ENCODE measurements around the gene SLC27A1. TPM values are rescaled to one million over a fixed set of nuclear protein-coding genes. Genes with fewer than 3 reads are reported as not detected.
A peak's percentile ranks its signal among the peaks of the same experiment; 100 is the strongest.

SLC27A1 gene
- total RNA-seq, 1 experiment from 2014 or later, result 8.6 TPM

DNA sequence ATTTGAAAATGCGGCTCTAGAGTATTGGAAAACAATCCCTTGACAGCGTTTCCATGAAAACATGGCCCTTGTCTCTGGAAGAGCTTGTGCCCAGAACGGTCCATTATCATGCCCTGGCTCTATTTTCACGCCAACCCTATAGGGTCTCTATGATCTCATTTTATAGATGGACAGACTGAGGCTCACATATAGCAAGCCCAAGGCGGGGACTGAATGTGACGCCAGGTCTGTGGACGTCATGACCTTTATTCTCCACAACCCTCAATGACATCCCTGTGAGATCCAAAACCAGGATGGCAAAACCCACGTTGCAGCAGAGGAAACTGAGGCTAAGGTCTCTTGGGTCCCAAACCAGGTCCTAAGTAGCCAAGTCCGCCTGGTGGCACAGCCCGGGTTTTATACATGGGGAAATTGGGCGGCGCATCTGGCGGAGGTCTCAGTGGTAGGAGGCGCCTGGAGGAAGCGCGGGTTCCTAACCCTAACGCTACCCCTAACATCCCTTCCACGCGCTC lies 84.7 kb downstream of the SLC27A1 start:
- Mint-ChIP-seq H3K27ac (no peak overlapping the region), H3K9me3 (no peaks in the 10 kb centered on the region), H3K36me3 (peaks cover 8% of the 10 kb centered on the region), H3K4me3 (peak overlapping the region; percentile 69), H3K27me3 (ENCODE audit: low read depth) (no peaks in the 10 kb centered on the region; the same call in 1 of the 2 replicates), H3K4me1 (peaks cover 17% of the 10 kb centered on the region)
- ATAC-seq (no peak), DNase-seq (ENCODE audit: low spot score) (no peak)
- POLR2A ChIA-PET, result no interaction called here
- CTCF ChIA-PET, result interaction anchor here (0.7 to 2.9 kb wide), 3 partner anchors 21 to 52 kb away, joined by 3 to 13 read pairs (median 8); no protein-coding TSS in a partner anchor
- TF ChIP-seq, protein P1, sequence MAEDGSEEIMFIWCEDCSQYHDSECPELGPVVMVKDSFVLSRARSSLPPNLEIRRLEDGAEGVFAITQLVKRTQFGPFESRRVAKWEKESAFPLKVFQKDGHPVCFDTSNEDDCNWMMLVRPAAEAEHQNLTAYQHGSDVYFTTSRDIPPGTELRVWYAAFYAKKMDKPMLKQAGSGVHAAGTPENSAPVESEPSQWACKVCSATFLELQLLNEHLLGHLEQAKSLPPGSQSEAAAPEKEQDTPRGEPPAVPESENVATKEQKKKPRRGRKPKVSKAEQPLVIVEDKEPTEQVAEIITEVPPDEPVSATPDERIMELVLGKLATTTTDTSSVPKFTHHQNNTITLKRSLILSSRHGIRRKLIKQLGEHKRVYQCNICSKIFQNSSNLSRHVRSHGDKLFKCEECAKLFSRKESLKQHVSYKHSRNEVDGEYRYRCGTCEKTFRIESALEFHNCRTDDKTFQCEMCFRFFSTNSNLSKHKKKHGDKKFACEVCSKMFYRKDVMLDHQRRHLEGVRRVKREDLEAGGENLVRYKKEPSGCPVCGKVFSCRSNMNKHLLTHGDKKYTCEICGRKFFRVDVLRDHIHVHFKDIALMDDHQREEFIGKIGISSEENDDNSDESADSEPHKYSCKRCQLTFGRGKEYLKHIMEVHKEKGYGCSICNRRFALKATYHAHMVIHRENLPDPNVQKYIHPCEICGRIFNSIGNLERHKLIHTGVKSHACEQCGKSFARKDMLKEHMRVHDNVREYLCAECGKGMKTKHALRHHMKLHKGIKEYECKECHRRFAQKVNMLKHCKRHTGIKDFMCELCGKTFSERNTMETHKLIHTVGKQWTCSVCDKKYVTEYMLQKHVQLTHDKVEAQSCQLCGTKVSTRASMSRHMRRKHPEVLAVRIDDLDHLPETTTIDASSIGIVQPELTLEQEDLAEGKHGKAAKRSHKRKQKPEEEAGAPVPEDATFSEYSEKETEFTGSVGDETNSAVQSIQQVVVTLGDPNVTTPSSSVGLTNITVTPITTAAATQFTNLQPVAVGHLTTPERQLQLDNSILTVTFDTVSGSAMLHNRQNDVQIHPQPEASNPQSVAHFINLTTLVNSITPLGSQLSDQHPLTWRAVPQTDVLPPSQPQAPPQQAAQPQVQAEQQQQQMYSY (CRISPR knock-in tag; IDR thresholded peaks at IDR 0.05), result peak; percentile 85
- TF ChIP-seq ZNF671 (CRISPR knock-in tag; IDR thresholded peaks at IDR 0.05) (0 out of 2 replicates have a peak, but pooled peaks have one; percentile 29), CREB1 (CRISPR knock-in tag; IDR thresholded peaks at IDR 0.05) (no peak)

DNA sequence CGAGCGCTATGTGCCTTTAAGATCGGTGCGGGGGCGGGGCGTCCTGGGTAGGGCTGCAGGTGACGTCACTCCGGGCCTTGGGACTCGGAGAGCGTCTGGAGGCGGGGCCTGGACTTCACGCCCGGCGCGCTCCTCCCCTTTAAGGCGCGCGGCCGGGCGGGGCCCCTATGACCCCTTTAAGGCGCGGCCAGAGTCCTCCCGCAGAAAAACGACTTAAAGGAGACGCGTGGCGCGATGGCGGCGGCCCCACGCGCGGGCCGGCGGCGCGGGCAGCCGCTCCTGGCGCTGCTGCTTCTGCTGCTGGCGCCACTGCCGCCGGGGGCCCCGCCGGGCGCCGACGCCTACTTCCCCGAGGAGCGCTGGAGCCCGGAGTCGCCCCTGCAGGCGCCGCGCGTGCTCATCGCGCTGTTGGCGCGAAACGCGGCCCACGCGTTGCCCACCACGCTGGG lies 85.2 kb downstream of the SLC27A1 start, which contains the start of gene COLGALT1:
TSS of gene COLGALT1 (plus strand) at position 170 of the 449 bp plus-strand sequence. CDS start at position 235, 65 bp downstream.
- peak; percentile 99 for DNase-seq (ENCODE audit: low spot score)
- TF ChIP-seq SP1 (CRISPR knock-in tag; conservative IDR thresholded peaks at IDR 0.05) (peak; percentile 93), ZNF671 (CRISPR knock-in tag; IDR thresholded peaks at IDR 0.05) (no peak), ESRRA (CRISPR knock-in tag; IDR thresholded peaks at IDR 0.05; ENCODE audit: borderline replicate concordance) (no peak), FOXP1 (CRISPR knock-in tag; IDR thresholded peaks at IDR 0.05; ENCODE audit: borderline replicate concordance) (no peak)
- TF ChIP-seq, protein P2, sequence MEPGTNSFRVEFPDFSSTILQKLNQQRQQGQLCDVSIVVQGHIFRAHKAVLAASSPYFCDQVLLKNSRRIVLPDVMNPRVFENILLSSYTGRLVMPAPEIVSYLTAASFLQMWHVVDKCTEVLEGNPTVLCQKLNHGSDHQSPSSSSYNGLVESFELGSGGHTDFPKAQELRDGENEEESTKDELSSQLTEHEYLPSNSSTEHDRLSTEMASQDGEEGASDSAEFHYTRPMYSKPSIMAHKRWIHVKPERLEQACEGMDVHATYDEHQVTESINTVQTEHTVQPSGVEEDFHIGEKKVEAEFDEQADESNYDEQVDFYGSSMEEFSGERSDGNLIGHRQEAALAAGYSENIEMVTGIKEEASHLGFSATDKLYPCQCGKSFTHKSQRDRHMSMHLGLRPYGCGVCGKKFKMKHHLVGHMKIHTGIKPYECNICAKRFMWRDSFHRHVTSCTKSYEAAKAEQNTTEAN (CRISPR knock-in tag; IDR thresholded peaks at IDR 0.05), result no peak
- TF ChIP-seq, protein P3, sequence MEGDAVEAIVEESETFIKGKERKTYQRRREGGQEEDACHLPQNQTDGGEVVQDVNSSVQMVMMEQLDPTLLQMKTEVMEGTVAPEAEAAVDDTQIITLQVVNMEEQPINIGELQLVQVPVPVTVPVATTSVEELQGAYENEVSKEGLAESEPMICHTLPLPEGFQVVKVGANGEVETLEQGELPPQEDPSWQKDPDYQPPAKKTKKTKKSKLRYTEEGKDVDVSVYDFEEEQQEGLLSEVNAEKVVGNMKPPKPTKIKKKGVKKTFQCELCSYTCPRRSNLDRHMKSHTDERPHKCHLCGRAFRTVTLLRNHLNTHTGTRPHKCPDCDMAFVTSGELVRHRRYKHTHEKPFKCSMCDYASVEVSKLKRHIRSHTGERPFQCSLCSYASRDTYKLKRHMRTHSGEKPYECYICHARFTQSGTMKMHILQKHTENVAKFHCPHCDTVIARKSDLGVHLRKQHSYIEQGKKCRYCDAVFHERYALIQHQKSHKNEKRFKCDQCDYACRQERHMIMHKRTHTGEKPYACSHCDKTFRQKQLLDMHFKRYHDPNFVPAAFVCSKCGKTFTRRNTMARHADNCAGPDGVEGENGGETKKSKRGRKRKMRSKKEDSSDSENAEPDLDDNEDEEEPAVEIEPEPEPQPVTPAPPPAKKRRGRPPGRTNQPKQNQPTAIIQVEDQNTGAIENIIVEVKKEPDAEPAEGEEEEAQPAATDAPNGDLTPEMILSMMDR (IDR thresholded peaks at IDR 0.05), result no peak
- TF ChIP-seq, protein P4, sequence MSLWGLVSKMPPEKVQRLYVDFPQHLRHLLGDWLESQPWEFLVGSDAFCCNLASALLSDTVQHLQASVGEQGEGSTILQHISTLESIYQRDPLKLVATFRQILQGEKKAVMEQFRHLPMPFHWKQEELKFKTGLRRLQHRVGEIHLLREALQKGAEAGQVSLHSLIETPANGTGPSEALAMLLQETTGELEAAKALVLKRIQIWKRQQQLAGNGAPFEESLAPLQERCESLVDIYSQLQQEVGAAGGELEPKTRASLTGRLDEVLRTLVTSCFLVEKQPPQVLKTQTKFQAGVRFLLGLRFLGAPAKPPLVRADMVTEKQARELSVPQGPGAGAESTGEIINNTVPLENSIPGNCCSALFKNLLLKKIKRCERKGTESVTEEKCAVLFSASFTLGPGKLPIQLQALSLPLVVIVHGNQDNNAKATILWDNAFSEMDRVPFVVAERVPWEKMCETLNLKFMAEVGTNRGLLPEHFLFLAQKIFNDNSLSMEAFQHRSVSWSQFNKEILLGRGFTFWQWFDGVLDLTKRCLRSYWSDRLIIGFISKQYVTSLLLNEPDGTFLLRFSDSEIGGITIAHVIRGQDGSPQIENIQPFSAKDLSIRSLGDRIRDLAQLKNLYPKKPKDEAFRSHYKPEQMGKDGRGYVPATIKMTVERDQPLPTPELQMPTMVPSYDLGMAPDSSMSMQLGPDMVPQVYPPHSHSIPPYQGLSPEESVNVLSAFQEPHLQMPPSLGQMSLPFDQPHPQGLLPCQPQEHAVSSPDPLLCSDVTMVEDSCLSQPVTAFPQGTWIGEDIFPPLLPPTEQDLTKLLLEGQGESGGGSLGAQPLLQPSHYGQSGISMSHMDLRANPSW (CRISPR knock-in tag; conservative IDR thresholded peaks at IDR 0.05; ENCODE audit: low read depth), result no peak
- CTCF ChIA-PET, result interaction anchor here (0.7 to 2.0 kb wide), 5 partner anchors 16 to 130 kb away, joined by 3 to 11 read pairs (median 5); no protein-coding TSS in a partner anchor
- Mint-ChIP-seq H3K9me3 (no peaks in the 10 kb centered on the region), H3K4me1 (peaks cover 17% of the 10 kb centered on the region), H3K4me3 (peak within 1 kb of the TSS; percentile 69), H3K36me3 (peaks cover 13% of the 10 kb centered on the region), H3K27ac (no peak within 1 kb of the TSS), H3K27me3 (ENCODE audit: low read depth) (no peaks in the 10 kb centered on the region; the same call in 1 of the 2 replicates)
- POLR2A ChIA-PET, result no interaction called here
- ATAC-seq, result peak; percentile 96

Other genes with a start within 250 kb of the SLC27A1 start
- 34.0 to 51.6 TPM (median 40.9 TPM) in 3 replicates for gene OCEL1, start 244.3 kb upstream of the SLC27A1 start, total RNA-seq (2021)
- gene NR2F6, start 224.6 kb upstream of the SLC27A1 start, total RNA-seq (2021), result 144 to 149 TPM (median 145 TPM) in 3 replicates
- gene USHBP1, start 205.8 kb upstream of the SLC27A1 start, total RNA-seq (2021), result 10.9 to 14.2 TPM (median 12.3 TPM) in 3 replicates
- 139 to 147 TPM (median 146 TPM) in 3 replicates for gene BABAM1, start 203.1 kb upstream of the SLC27A1 start, total RNA-seq (2021)
- gene ANKLE1, start 188.6 kb upstream of the SLC27A1 start, total RNA-seq (2021), result 9.1 to 12.9 TPM (median 10.2 TPM) in 3 replicates
- gene ABHD8, start 167.1 kb upstream of the SLC27A1 start, total RNA-seq (2021), result 13.2 to 18.1 TPM (median 17.6 TPM) in 3 replicates
- gene MRPL34, start 164.7 kb upstream of the SLC27A1 start, total RNA-seq (2021), result 117 to 130 TPM (median 122 TPM) in 3 replicates
- 36.2 to 42.8 TPM (median 37.0 TPM) in 3 replicates for gene DDA1, start 161.0 kb upstream of the SLC27A1 start, total RNA-seq (2021)
- 30.5 to 35.4 TPM (median 32.6 TPM) in 3 replicates for gene ANO8, start 135.7 kb upstream of the SLC27A1 start, total RNA-seq (2021)
- gene GTPBP3, start 133.0 kb upstream of the SLC27A1 start, total RNA-seq (2021), result 79.1 to 93.0 TPM (median 80.8 TPM) in 3 replicates
- 0.11 to 0.27 TPM in 2 of 3 replicates, not detected in the other for gene PLVAP, start 93.2 kb upstream of the SLC27A1 start, total RNA-seq (2021)
- 0.37 to 0.87 TPM (median 0.76 TPM) in 3 replicates for gene CCDC194, start 76.3 kb upstream of the SLC27A1 start, total RNA-seq (2021)
- 22.8 to 67.7 TPM (median 61.1 TPM) in 3 replicates for gene BST2, start 64.9 kb upstream of the SLC27A1 start, total RNA-seq (2021)
- 58.7 to 78.6 TPM (median 70.8 TPM) in 3 replicates for gene MVB12A, start 50.5 kb upstream of the SLC27A1 start, total RNA-seq (2021)
- gene TMEM221, start 21.9 kb upstream of the SLC27A1 start, total RNA-seq (2021), result 1.2 to 2.9 TPM (median 2.3 TPM) in 3 replicates
- not detected in 3 replicates for gene NXNL1, start 9.6 kb upstream of the SLC27A1 start, total RNA-seq (2021)
- 81.7 to 108 TPM (median 108 TPM) in 3 replicates for gene PGLS, start 41.1 kb downstream of the SLC27A1 start, total RNA-seq (2021)
- 54.0 to 71.7 TPM (median 67.1 TPM) in 3 replicates for gene COLGALT1, start 85.1 kb downstream of the SLC27A1 start, total RNA-seq (2021)
- 40.7 to 42.9 TPM (median 41.1 TPM) in 3 replicates for gene UNC13A, start 217.8 kb downstream of the SLC27A1 start, total RNA-seq (2021)
- gene MAP1S, start 249.0 kb downstream of the SLC27A1 start, total RNA-seq (2021), result 115 to 124 TPM (median 120 TPM) in 3 replicates

Data from WTC11 (cell line).